ENCODE measurements around the gene CDC6.

CDC6 gene

DNA sequence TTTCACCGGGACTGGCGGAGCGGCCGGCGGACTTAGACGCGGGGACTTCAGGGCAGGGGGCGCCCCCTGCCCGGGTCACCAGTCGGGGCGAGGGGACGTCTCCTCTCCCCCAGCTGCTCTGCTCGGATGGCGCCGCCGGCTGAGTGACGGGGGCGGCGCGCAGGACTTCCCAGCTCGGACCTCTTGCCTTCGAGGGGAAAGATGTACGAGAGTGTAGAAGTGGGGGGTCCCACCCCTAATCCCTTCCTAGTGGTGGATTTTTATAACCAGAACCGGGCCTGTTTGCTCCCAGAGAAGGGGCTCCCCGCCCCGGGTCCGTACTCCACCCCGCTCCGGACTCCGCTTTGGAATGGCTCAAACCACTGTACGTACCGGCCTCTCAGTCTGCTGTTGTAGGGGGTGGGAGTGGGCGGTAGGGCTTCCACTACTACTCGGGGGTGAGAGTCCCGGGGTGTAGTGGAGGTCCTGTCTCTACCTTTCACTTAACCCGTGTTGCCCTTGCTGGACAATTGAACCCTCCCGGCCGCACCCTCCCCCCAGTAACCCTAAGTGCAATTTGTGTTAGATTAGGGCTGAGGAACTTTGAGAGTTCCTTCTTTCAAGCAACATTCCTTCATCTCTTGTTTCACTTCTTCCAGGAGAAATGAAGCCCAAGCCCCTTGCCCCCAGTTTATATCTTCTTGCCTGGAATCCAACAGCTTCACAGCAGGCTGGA, 55.0 kb downstream of the CDC6 start:
- DNase-seq (ENCODE audit: low read depth) = no peak
- TF ChIP-seq, protein P1, sequence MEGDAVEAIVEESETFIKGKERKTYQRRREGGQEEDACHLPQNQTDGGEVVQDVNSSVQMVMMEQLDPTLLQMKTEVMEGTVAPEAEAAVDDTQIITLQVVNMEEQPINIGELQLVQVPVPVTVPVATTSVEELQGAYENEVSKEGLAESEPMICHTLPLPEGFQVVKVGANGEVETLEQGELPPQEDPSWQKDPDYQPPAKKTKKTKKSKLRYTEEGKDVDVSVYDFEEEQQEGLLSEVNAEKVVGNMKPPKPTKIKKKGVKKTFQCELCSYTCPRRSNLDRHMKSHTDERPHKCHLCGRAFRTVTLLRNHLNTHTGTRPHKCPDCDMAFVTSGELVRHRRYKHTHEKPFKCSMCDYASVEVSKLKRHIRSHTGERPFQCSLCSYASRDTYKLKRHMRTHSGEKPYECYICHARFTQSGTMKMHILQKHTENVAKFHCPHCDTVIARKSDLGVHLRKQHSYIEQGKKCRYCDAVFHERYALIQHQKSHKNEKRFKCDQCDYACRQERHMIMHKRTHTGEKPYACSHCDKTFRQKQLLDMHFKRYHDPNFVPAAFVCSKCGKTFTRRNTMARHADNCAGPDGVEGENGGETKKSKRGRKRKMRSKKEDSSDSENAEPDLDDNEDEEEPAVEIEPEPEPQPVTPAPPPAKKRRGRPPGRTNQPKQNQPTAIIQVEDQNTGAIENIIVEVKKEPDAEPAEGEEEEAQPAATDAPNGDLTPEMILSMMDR (IDR thresholded peaks at IDR 0.05; ENCODE audit: insufficient read depth, low read depth, low read length, missing control alignments) = no peak
- H3K4me3 ChIP-seq (ENCODE audit: low read depth, low read length) = no peak overlapping the region

DNA sequence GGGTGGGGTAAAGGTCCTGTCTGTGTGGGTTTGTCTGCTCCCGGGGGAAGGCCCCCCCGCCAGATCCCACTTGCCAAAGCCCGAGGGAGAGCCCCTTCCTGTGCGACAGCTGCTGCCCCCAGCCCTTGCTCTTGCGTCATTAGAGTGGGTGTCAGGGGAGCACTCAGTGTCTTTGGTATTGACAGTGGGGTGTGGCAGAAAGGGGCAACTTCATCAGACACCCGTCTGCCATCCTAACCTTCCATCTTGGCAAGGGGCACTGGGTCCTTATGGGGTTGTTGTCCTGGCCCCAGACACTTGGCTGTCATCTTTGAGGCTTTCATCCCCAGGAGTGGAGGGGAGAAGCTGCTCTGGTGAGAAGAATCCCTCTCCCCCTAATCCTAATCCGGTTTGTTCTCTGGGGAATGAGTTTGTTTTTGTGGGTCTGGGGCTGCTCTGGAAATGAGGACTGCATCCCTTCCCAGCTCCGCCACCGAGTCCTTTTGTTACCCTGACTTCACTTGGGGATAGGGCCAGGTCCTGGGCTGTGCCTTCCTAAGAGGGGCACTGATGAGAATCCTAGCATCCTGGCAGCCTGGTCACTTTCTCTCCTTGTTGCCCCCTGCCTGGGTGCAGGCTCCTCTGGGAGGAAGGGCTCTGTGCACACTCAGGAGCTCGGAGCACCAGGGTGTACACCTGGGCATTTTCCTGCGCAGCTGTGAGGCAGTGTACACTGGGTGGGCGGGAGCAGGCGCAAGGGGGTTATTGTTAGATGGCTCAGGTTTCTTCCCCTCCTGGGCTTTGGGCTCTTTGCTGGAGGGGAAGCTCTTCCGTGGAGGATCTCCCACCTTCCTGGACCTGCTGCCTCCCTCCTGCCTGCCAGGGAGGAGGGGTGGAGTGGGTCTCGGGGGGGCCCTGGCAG, 55.8 kb downstream of the CDC6 start:
- no peak for DNase-seq (ENCODE audit: low read depth)
- H3K4me3 ChIP-seq (ENCODE audit: low read depth, low read length) = no peak overlapping the region

DNA sequence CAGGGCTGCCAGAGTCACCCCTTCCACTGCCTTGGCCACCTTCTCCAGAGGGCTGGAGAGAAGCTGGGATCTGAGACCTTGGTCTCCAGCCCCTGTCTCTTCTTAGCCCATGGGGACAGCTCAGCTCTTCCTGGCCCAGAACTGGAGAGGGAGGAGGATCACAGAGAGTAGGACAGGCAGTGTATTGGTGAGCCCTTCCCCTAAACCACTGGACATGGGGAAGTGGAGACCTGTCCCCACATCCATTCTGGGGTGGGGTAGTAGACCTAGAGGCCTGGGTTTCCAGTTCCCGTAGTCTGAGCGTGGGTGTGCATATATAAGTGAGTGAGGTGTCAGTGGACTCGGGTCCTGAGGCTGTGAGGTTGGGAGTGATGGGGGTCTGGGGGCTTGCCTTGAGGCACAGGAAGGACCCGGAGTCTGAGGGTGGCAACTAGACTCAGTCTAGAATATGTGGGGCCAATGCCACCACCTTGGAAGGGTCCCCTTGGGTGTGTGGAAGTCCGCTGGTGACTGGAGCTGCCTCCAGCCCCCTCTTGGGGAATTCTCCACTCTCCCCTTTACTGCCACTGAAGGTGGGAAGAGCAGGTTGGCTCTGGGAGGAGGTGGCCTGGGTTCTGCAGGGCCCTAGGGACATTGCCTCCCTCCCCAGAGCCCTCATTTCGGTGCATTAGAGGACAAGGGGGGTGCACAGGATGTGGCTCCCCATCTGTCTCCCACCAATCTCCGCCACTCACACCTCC, 56.9 kb downstream of the CDC6 start:
- no peak overlapping the region for H3K4me3 ChIP-seq (ENCODE audit: low read depth, low read length)

More for the DNA sequence above, 55.8 kb downstream of the CDC6 start:
- TF ChIP-seq, protein P1 (IDR thresholded peaks at IDR 0.05; ENCODE audit: insufficient read depth, low read depth, low read length, missing control alignments) = no peak

DNA sequence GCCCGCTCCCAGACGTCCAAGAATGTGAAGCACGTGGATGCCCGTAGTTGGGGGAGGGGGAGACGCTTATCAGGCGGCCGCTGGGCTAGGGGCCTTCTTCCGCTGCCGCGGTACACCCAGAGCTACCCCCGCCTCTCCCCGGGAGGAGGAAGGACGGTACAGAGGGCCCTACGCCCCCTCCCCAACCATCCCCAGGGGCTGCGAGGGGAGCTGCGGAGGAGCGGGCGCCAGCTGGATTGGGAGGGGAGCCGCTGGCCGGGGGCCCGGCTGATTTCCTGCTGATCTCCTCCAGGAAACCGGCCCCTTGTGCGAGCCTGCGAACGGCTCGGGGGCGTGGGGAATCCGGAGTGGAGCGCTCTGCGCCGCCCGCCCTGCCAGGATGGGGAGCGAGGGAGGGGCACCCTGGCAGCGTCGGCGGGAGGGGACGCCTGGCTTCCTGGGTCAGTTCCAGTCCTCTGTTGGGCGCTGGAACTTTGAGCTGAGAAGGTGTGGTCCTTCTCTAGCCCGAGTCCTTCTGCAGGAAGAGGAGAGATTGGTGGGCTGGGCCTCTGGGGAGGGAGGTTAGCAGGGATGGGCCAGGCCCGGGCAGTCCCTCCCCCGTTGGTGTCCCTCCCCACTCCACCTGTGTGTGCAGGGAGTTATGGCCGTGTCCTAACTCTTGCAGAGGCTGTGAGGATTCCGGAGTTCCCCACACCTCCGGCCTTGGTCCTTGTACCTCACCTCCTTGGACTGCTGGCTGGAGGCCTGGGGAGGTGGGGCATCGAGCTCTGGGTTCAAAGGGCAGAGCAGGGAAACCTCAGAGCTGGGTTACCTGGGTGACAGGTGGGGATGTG, 57.7 kb downstream of the CDC6 start:
- no peak overlapping the region for H3K4me3 ChIP-seq (ENCODE audit: low read depth, low read length)
- no peak for DNase-seq (ENCODE audit: low read depth)
- TF ChIP-seq, protein P1 (IDR thresholded peaks at IDR 0.05; ENCODE audit: insufficient read depth, low read depth, low read length, missing control alignments) = no peak

More for the DNA sequence above, 56.9 kb downstream of the CDC6 start:
- TF ChIP-seq, protein P1 (IDR thresholded peaks at IDR 0.05; ENCODE audit: insufficient read depth, low read depth, low read length, missing control alignments) = no peak
- DNase-seq (ENCODE audit: low read depth) = no peak

DNA sequence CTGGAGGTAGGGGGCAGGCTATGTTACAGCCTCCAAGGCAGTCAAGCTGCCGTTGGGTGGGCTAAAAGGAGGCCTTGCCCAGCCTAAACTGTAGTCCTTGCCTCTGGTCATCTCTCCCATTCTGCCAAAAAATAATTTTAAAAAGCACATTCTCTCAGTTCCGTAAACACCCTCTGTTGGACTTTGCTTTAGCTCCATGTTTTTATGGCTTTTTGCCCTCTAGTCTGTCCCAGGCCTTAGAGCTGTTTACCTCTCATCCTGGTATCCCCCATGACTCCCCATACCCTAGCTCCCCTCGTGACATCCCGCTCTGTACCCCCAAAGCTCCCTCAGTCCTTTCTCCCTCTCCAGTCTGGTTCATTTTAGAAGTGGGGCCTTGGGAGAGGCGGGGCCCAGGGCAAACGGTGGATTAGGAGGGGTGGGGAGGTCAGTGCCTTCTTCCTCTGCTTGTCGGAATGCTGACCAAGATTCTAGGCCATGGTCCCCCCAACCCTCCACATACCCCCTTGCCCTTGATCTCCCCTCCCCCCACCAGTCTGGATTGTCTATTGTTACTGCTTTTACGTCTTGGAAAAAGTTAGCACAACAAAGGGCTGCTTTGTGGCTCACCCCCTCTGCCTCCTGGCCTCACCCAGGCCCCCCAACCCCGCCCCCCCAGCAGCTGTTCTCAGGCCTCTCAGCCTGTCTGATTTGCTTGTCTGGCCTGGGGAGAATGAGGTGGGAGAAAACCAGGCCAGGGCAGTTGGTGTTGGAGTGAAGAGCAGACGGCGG, 58.5 kb downstream of the CDC6 start:
- TF ChIP-seq, protein P1 (IDR thresholded peaks at IDR 0.05; ENCODE audit: insufficient read depth, low read depth, low read length, missing control alignments) = no peak
- H3K4me3 ChIP-seq (ENCODE audit: low read depth, low read length) = no peak overlapping the region

More for the DNA sequence above, 58.5 kb downstream of the CDC6 start:
- no peak for DNase-seq (ENCODE audit: low read depth)

Measured in GM12865 (cell line).